Stimulated activated naive B cell treated with anti-CD40 and anti-IgM and Interleukin-4, amounts not matched to agents 10 μg/mL and 1 μg/mL and 100 μg/mL, for 72 hours (primary cell): ENCODE results near the gene TBX1.
"Not testable (repeated sequence)": the region's sequence is repeated elsewhere in the genome, so short reads cannot be mapped to it uniquely, and the experiment has no call there.

ENCODE experiments used
- ATAC-seq, 2 donors: fragments of 150-1000 bp; cut with Tn5 transposase; replicated peaks; 2 replicates each; pipeline ENCODE4 v1.10.0; 2021; ENCODE audit warnings: moderate library complexity in 1 of 2
- DNase-seq: peaks from one replicate; pipeline ENCODE4 v3.0.0; 2021
- H3K27ac Mint-ChIP-seq: one replicate; pipeline ENCODE4 v1.8.0; 2022; ENCODE audit warnings: mild to moderate bottlenecking, mixed read lengths
- H3K27me3 Mint-ChIP-seq, 2 donors: one replicate each; pipeline ENCODE4 v1.8.0; 2022; ENCODE audit warnings: mixed read lengths in 2 of 2
- H3K36me3 Mint-ChIP-seq, 2 donors: one replicate each; pipeline ENCODE4 v1.8.0; 2022; ENCODE audit warnings: mixed read lengths in 2 of 2, mild to moderate bottlenecking in 1 of 2
- H3K4me1 Mint-ChIP-seq, 2 donors: one replicate each; pipeline ENCODE4 v1.8.0; 2022; ENCODE audit warnings: mixed read lengths in 2 of 2, mild to moderate bottlenecking in 1 of 2
- H3K4me3 Mint-ChIP-seq, 2 donors: one replicate each; pipeline ENCODE4 v1.8.0; 2022; ENCODE audit warnings: mild to moderate bottlenecking in 2 of 2, mixed read lengths in 2 of 2, moderate library complexity in 1 of 2
- H3K9me3 Mint-ChIP-seq, 2 donors: one replicate each; pipeline ENCODE4 v1.8.0; 2022; ENCODE audit warnings: mixed read lengths in 2 of 2, mild to moderate bottlenecking in 1 of 2

Gene TBX1

GRCh38 chr22:19720150-19720827 is 40.3 kb upstream of the TBX1 start:
- H3K9me3 Mint-ChIP-seq, result no peaks in the 10 kb centered on the region
- no peak for DNase-seq
- ATAC-seq, result no peak
- H3K27me3 Mint-ChIP-seq, result peaks cover 61 to 85% of the 10 kb centered on the region in 2 donors
- H3K36me3 Mint-ChIP-seq, result peaks cover 0 to 3% of the 10 kb centered on the region in 2 donors
- no peak overlapping the region for H3K27ac Mint-ChIP-seq
- H3K4me3 Mint-ChIP-seq, result no peak overlapping the region
- peaks cover 30 to 36% of the 10 kb centered on the region in 2 donors for H3K4me1 Mint-ChIP-seq

- DNase-seq (no peak), ATAC-seq (no peak)
- Mint-ChIP-seq H3K4me1 (peaks cover 30 to 38% of the 10 kb centered on the region in 2 donors), H3K27me3 (peaks cover 64 to 85% of the 10 kb centered on the region in 2 donors), H3K4me3 (no peak overlapping the region), H3K27ac (no peak overlapping the region), H3K36me3 (peaks cover 1 to 3% of the 10 kb centered on the region in 2 donors), H3K9me3 (no peaks in the 10 kb centered on the region)
Measured at GRCh38 chr22:19720999-19721329, 39.6 kb upstream of the TBX1 start.

- Mint-ChIP-seq H3K27ac (no peak overlapping the region), H3K27me3 (peaks cover 62 to 82% of the 10 kb centered on the region in 2 donors), H3K9me3 (no peaks in the 10 kb centered on the region), H3K36me3 (peaks cover 1 to 3% of the 10 kb centered on the region in 2 donors), H3K4me1 (peaks cover 30 to 38% of the 10 kb centered on the region in 2 donors), H3K4me3 (no peak overlapping the region)
- no peak for DNase-seq
- ATAC-seq, result no peak
Measured at GRCh38 chr22:19721330-19722177, 39.0 kb upstream of the TBX1 start.

- no peak overlapping the region for H3K4me3 Mint-ChIP-seq
- peaks cover 1 to 3% of the 10 kb centered on the region in 2 donors for H3K36me3 Mint-ChIP-seq
- H3K4me1 Mint-ChIP-seq, result peaks cover 30 to 38% of the 10 kb centered on the region in 2 donors
- no peak overlapping the region for H3K27ac Mint-ChIP-seq
- no peaks in the 10 kb centered on the region for H3K9me3 Mint-ChIP-seq
- no peak for DNase-seq
- no peak for ATAC-seq
- peaks cover 69 to 82% of the 10 kb centered on the region in 2 donors for H3K27me3 Mint-ChIP-seq
Measured at GRCh38 chr22:19722178-19722981, 38.2 kb upstream of the TBX1 start.

GRCh38 chr22:19722982-19723231 is 37.7 kb upstream of the TBX1 start:
- DNase-seq (no peak), ATAC-seq (no peak)
- Mint-ChIP-seq H3K27me3 (peaks cover 70 to 82% of the 10 kb centered on the region in 2 donors), H3K27ac (no peak overlapping the region), H3K4me1 (peaks cover 27 to 33% of the 10 kb centered on the region in 2 donors), H3K9me3 (no peaks in the 10 kb centered on the region), H3K4me3 (peak overlapping the region; percentile 47 to 78), H3K36me3 (peaks cover 1 to 3% of the 10 kb centered on the region in 2 donors)

GRCh38 chr22:19723232-19723982 is 37.2 kb upstream of the TBX1 start, which contains the start of gene GP1BB:
TSS of gene GP1BB (plus strand) at chr22:19723539. CDS start at chr22:19723570, 31 bp downstream.
- H3K27ac Mint-ChIP-seq, result no peak within 1 kb of the TSS
- H3K9me3 Mint-ChIP-seq, result no peaks in the 10 kb centered on the region
- H3K36me3 Mint-ChIP-seq, result peaks cover 1 to 3% of the 10 kb centered on the region in 2 donors
- peak within 1 kb of the TSS; percentile 47 to 78 for H3K4me3 Mint-ChIP-seq
- DNase-seq (peak; percentile 32), ATAC-seq (peak; percentile 76 to 79)
- peaks cover 27 to 32% of the 10 kb centered on the region in 2 donors for H3K4me1 Mint-ChIP-seq
- H3K27me3 Mint-ChIP-seq, result peaks cover 75 to 85% of the 10 kb centered on the region in 2 donors

- Mint-ChIP-seq H3K4me1 (peaks cover 26 to 30% of the 10 kb centered on the region in 2 donors), H3K4me3 (peak overlapping the region; percentile 56 to 72), H3K9me3 (no peaks in the 10 kb centered on the region), H3K36me3 (peaks cover 1 to 3% of the 10 kb centered on the region in 2 donors), H3K27me3 (peaks cover 76 to 88% of the 10 kb centered on the region in 2 donors), H3K27ac (no peak overlapping the region)
- ATAC-seq (peak; percentile 71 to 76), DNase-seq (no peak)
Measured at GRCh38 chr22:19723983-19724827, 36.4 kb upstream of the TBX1 start.

- H3K27ac Mint-ChIP-seq, result no peak overlapping the region
- peaks cover 67 to 84% of the 10 kb centered on the region in 2 donors for H3K27me3 Mint-ChIP-seq
- ATAC-seq, result no peak
Measured at GRCh38 chr22:19724927-19725661, 35.5 kb upstream of the TBX1 start.

GRCh38 chr22:19726064-19726788 is 34.4 kb upstream of the TBX1 start:
- not testable (repeated sequence) for H3K9me3 Mint-ChIP-seq, H3K27ac Mint-ChIP-seq, DNase-seq, ATAC-seq, H3K4me3 Mint-ChIP-seq, H3K36me3 Mint-ChIP-seq
- Mint-ChIP-seq H3K4me1 (peaks cover 21 to 36% of the 10 kb centered on the region in 2 donors), H3K27me3 (peaks cover 59 to 83% of the 10 kb centered on the region in 2 donors)

More at GRCh38 chr22:19724927-19725661, 35.5 kb upstream of the TBX1 start:
- Mint-ChIP-seq H3K4me1 (peaks cover 21 to 26% of the 10 kb centered on the region in 2 donors), H3K36me3 (peaks cover 1 to 3% of the 10 kb centered on the region in 2 donors), H3K9me3 (no peaks in the 10 kb centered on the region), H3K4me3 (peak overlapping the region; percentile 56 to 72)
- DNase-seq, result no peak

GRCh38 chr22:19727310-19728150 is 33.0 kb upstream of the TBX1 start:
- no peaks in the 10 kb centered on the region for H3K9me3 Mint-ChIP-seq
- peaks cover 0 to 1% of the 10 kb centered on the region in 2 donors for H3K36me3 Mint-ChIP-seq
- no peak overlapping the region for H3K4me3 Mint-ChIP-seq
- DNase-seq, result no peak
- H3K27me3 Mint-ChIP-seq, result peaks cover 52 to 70% of the 10 kb centered on the region in 2 donors
- H3K27ac Mint-ChIP-seq, result no peak overlapping the region
- H3K4me1 Mint-ChIP-seq, result peaks cover 19 to 35% of the 10 kb centered on the region in 2 donors
- no peak for ATAC-seq

GRCh38 chr22:19728271-19728670 is 32.3 kb upstream of the TBX1 start:
- no peaks in the 10 kb centered on the region for H3K9me3 Mint-ChIP-seq
- DNase-seq, result no peak
- H3K27me3 Mint-ChIP-seq, result peaks cover 45 to 62% of the 10 kb centered on the region in 2 donors
- ATAC-seq, result no peak
- H3K4me1 Mint-ChIP-seq, result peaks cover 13 to 28% of the 10 kb centered on the region in 2 donors
- no peak overlapping the region for H3K4me3 Mint-ChIP-seq
- peaks cover 0 to 1% of the 10 kb centered on the region in 2 donors for H3K36me3 Mint-ChIP-seq
- H3K27ac Mint-ChIP-seq, result no peak overlapping the region
